Panc1 (cell line): Measurements from ENCODE around the gene PAGR1.

Experiments used
- REST ChIP-seq, 2 experiments: IDR thresholded peaks; 2 replicates each; pipeline ENCODE4 v1.6.1; 2011 to 2012; ENCODE audit warnings: low read depth in 2 of 2, control low read depth in 1 of 2, low read length in 1 of 2, mild to moderate bottlenecking in 1 of 2, moderate library complexity in 1 of 2; ENCODE audit not compliant: insufficient read depth in 1 of 2
- SIN3A ChIP-seq: IDR thresholded peaks from 2 replicates; pipeline ENCODE4 v1.6.1; 2012; ENCODE audit warnings: low read depth, mild to moderate bottlenecking, low read length, moderate library complexity, borderline replicate concordance; ENCODE audit not compliant: insufficient read depth
- TCF7L2 ChIP-seq: IDR thresholded peaks from 2 replicates; pipeline ENCODE4 v1.6.1; 2011; ENCODE audit warnings: mild to moderate bottlenecking, low read depth, low read length, inconsistent platforms
- TF ChIP-seq, protein P1 (sequence below): fragments of 450-650 bp; IDR thresholded peaks from 2 replicates; pipeline ENCODE4 v1.5.1; 2017; ENCODE audit warnings: mild to moderate bottlenecking

DNA sequence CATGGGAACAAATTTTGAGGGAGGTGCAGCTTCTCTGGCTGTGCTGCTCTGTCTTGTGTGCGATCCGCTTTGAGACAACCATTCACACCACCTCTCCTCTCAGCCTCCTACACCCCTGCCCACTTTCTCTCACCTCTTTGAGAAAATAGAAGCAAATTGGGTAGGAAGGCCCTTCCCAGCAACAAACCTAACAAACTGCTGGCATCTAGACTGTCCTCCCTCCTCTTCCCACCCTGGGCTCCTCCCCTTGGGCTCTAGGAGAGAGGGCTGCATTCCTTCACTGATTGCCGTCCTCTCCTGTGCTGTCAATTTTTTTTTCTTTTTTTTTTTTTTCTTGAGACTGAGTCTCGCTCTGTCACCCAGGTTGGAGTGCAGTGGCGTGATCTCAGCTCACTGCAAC lies 33.6 kb downstream of the PAGR1 start:
- TF ChIP-seq REST (IDR thresholded peaks at IDR 0.05; ENCODE audit: insufficient read depth in 1 of 2, low read depth in 2 of 2, low read length in 1 of 2) (no peak), SIN3A (no peak), TCF7L2 (no peak)
- TF ChIP-seq, protein P1, sequence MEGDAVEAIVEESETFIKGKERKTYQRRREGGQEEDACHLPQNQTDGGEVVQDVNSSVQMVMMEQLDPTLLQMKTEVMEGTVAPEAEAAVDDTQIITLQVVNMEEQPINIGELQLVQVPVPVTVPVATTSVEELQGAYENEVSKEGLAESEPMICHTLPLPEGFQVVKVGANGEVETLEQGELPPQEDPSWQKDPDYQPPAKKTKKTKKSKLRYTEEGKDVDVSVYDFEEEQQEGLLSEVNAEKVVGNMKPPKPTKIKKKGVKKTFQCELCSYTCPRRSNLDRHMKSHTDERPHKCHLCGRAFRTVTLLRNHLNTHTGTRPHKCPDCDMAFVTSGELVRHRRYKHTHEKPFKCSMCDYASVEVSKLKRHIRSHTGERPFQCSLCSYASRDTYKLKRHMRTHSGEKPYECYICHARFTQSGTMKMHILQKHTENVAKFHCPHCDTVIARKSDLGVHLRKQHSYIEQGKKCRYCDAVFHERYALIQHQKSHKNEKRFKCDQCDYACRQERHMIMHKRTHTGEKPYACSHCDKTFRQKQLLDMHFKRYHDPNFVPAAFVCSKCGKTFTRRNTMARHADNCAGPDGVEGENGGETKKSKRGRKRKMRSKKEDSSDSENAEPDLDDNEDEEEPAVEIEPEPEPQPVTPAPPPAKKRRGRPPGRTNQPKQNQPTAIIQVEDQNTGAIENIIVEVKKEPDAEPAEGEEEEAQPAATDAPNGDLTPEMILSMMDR, result no peak
